ENCODE data around the gene STPG3.

The STPG3 gene

GRCh38 chr9:137251194-137251461 is at the start of gene STPG3:
Gene STPG3, plus strand, starts transcription at chr9:137251286. Its CDS starts 1 bp downstream, at chr9:137251287.
- Histone ChIP-seq H3K4me3 (ENCODE audit: low read depth in 1 of 2, low read length in 1 of 2) (no peak within 1 kb of the TSS), H3K27me3 (no peaks in the 10 kb centered on the region), H3K36me3 (no peaks in the 10 kb centered on the region), H3K9me3 (no peaks in the 10 kb centered on the region), H3K27ac (no peak within 1 kb of the TSS), H3K4me1 (ENCODE audit: control insufficient read depth in 1 of 2, insufficient read depth in 1 of 2, low read depth in 1 of 2, low read length in 1 of 2) (peaks cover 14 to 19% of the 10 kb centered on the region in 2 experiments)
- TF ChIP-seq, protein P1, sequence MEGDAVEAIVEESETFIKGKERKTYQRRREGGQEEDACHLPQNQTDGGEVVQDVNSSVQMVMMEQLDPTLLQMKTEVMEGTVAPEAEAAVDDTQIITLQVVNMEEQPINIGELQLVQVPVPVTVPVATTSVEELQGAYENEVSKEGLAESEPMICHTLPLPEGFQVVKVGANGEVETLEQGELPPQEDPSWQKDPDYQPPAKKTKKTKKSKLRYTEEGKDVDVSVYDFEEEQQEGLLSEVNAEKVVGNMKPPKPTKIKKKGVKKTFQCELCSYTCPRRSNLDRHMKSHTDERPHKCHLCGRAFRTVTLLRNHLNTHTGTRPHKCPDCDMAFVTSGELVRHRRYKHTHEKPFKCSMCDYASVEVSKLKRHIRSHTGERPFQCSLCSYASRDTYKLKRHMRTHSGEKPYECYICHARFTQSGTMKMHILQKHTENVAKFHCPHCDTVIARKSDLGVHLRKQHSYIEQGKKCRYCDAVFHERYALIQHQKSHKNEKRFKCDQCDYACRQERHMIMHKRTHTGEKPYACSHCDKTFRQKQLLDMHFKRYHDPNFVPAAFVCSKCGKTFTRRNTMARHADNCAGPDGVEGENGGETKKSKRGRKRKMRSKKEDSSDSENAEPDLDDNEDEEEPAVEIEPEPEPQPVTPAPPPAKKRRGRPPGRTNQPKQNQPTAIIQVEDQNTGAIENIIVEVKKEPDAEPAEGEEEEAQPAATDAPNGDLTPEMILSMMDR (IDR thresholded peaks at IDR 0.05), result no peak

DNA sequence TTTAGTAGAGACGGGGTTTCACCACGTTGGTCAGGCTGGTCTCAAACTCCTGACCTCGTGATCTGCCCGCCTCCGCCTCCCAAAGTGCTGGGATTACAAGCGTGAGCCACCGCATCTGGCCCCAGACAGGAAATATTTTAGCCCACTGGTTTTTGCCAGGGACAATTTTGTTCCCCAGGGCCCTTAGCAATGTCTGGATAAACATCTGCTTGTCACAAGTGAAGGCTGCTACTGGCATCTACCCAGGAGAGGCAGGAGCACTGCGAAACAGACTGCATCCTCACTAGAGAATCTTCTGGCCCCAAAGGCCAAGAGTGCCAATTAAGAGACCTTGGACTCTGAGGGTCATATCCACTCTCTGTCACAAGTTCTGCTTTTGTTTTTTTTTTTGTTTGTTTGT is 48.1 kb upstream of the STPG3 start:
- H3K27ac ChIP-seq, result no peak overlapping the region
- H3K4me3 ChIP-seq (ENCODE audit: low read depth in 1 of 2, low read length in 1 of 2), result no peak overlapping the region
- TF ChIP-seq, protein P1 (IDR thresholded peaks at IDR 0.05), result no peak
- H3K36me3 ChIP-seq, result no peaks in the 10 kb centered on the region
- H3K9me3 ChIP-seq, result no peaks in the 10 kb centered on the region
- peaks cover 15% of the 10 kb centered on the region for H3K27me3 ChIP-seq
- peaks cover 51 to 52% of the 10 kb centered on the region in 2 experiments for H3K4me1 ChIP-seq (ENCODE audit: control insufficient read depth in 1 of 2, insufficient read depth in 1 of 2, low read depth in 1 of 2, low read length in 1 of 2)

GRCh38 chr9:137204731-137205125 is 46.4 kb upstream of the STPG3 start:
- peaks cover 43 to 47% of the 10 kb centered on the region in 2 experiments for H3K4me1 ChIP-seq (ENCODE audit: control insufficient read depth in 1 of 2, insufficient read depth in 1 of 2, low read depth in 1 of 2, low read length in 1 of 2)
- TF ChIP-seq, protein P1 (IDR thresholded peaks at IDR 0.05), result no peak

DNA sequence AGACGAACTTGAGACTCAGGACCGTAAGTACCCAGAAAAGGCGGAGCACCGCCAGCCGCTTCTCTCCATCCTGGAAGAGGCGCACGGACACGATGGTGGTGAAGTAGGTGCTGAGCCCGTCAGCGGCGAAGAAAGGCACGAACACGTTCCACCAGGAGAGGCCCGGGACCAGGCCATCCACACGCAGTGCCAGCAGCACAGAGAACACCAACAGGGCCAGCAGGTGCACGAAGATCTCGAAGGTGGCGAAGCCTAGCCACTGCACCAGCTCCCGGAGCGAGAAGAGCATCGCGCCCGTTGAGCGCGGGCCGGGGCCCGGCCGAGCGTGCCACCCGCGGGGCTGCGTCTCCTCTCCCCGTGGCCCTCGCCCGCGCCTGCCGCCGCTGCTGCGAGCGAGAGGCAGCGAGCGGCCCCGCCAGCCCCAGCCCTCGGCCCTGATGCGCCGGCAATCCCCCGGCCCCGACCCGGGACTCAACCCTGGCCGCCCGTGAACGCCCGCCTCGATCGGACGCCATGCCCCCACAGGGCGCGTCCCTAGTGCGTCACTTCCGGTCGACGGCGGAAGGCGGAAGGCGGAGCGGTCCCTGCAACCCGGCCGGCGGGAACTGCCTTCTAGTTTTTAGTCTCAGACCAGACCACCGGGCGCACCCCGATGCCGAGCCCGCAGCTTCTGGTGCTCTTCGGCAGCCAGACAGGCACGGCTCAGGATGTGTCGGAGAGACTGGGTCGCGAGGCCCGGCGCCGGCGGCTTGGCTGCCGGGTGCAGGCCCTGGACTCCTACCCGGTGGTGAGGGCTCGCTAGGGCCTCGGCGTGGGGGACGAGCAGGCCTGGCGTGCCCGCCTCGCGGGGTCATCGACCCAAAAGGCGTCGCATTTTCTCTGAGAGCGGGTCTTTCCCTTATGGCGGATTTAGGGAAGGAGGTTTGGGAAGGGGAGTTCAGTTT is 45.7 kb upstream of the STPG3 start, which contains the start of the genes NDOR1 and TMEM203:
NDOR1 (plus strand) TSS at position 575 of the 944 bp plus-strand sequence; CDS start at position 653, 78 bp downstream.
TMEM203 (minus strand) TSS at position 523 of the 944 bp plus-strand sequence; CDS start at position 289, 234 bp downstream.
- Histone ChIP-seq H3K27ac (peak within 1 kb of the TSS; percentile 88), H3K27me3 (no peaks in the 10 kb centered on the region), H3K4me3 (ENCODE audit: low read depth in 1 of 2, low read length in 1 of 2) (peak within 1 kb of the TSS; percentile 94 to 99), H3K4me1 (ENCODE audit: control insufficient read depth in 1 of 2, insufficient read depth in 1 of 2, low read depth in 1 of 2, low read length in 1 of 2) (peaks cover 41 to 45% of the 10 kb centered on the region in 2 experiments), H3K9me3 (no peaks in the 10 kb centered on the region), H3K36me3 (no peaks in the 10 kb centered on the region)
- TF ChIP-seq, protein P1 (IDR thresholded peaks at IDR 0.05), result no peak

More at GRCh38 chr9:137204731-137205125, 46.4 kb upstream of the STPG3 start:
- Histone ChIP-seq H3K9me3 (no peaks in the 10 kb centered on the region), H3K27ac (peak overlapping the region; percentile 88), H3K36me3 (no peaks in the 10 kb centered on the region), H3K27me3 (peaks cover 3% of the 10 kb centered on the region), H3K4me3 (ENCODE audit: low read depth in 1 of 2, low read length in 1 of 2) (peak overlapping the region; percentile 94 to 99)

DNA sequence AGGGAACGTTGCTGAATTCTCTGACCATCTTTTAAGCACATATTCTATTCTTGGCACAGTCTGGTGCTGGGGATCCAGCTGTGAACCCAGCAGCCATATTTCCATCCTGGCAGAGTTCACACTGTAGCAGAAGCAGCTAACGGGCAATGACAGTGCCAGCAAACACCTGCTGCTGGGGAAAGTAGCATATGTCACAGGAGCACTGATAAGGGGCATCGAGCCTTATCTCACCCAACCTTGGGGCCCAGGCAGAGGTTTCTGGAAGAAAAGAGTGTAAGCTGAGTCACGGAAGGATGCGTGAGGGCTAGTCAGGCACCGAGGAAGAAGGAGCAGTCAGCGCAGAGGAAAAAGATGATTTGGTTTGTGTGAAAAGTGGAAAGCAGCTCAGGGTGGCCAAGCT is 44.5 kb upstream of the STPG3 start:
- Histone ChIP-seq H3K27ac (peak overlapping the region; percentile 4), H3K36me3 (no peaks in the 10 kb centered on the region), H3K27me3 (no peaks in the 10 kb centered on the region), H3K4me3 (ENCODE audit: low read depth in 1 of 2, low read length in 1 of 2) (peak overlapping the region; percentile 94 to 99), H3K4me1 (ENCODE audit: control insufficient read depth in 1 of 2, insufficient read depth in 1 of 2, low read depth in 1 of 2, low read length in 1 of 2) (peaks cover 35 to 38% of the 10 kb centered on the region in 2 experiments), H3K9me3 (no peaks in the 10 kb centered on the region)
- TF ChIP-seq, protein P1 (IDR thresholded peaks at IDR 0.05), result no peak

All from neutrophil (primary cell).